Endodermal cell (in vitro differentiated cells): ENCODE measurements around the gene STX3. TPM values are rescaled to one million over a fixed set of nuclear protein-coding genes. Genes with fewer than 3 reads are reported as not detected.

Experiments used
- DNase-seq: peaks from one replicate; pipeline ENCODE4 v3.0.0-alpha.2; 2017
- H3K27ac ChIP-seq: 2 replicates; pipeline ENCODE4 v1.5.1; 2013; ENCODE audit warnings: mild to moderate bottlenecking, low read depth, low read length, moderate library complexity
- H3K27me3 ChIP-seq: 2 replicates; pipeline ENCODE4 v1.6.1; 2013; ENCODE audit warnings: mild to moderate bottlenecking, low read length, moderate library complexity; ENCODE audit not compliant: insufficient read depth, control insufficient read depth, poor library complexity, severe bottlenecking
- H3K36me3 ChIP-seq: 2 replicates; pipeline ENCODE4 v1.7.0; 2013; ENCODE audit warnings: mild to moderate bottlenecking, low read length, moderate library complexity; ENCODE audit not compliant: control insufficient read depth, insufficient read depth
- H3K4me1 ChIP-seq: one replicate; pipeline ENCODE4 v1.7.0; 2013; ENCODE audit warnings: low read length; ENCODE audit not compliant: control insufficient read depth, insufficient read depth
- H3K4me3 ChIP-seq: 2 replicates; pipeline ENCODE4 v1.5.1; 2013; ENCODE audit warnings: mild to moderate bottlenecking, low read length, moderate library complexity
- H3K9ac ChIP-seq: 2 replicates; pipeline ENCODE4 v1.6.1; 2013; ENCODE audit warnings: mild to moderate bottlenecking, low read length, moderate library complexity; ENCODE audit not compliant: poor library complexity, severe bottlenecking; ENCODE audit errors: extremely low read depth
- H3K9me3 ChIP-seq: 2 replicates; pipeline ENCODE4 v1.6.1; 2013; ENCODE audit warnings: mild to moderate bottlenecking, low read length, moderate library complexity; ENCODE audit not compliant: control insufficient read depth
- H3K27ac Mint-ChIP-seq: 2 replicates; pipeline ENCODE4 v1.8.0; 2020; ENCODE audit warnings: mixed read lengths
- H3K27me3 Mint-ChIP-seq: 2 replicates; pipeline ENCODE4 v1.8.0; 2021; ENCODE audit warnings: mild to moderate bottlenecking, mixed read lengths; ENCODE audit not compliant: insufficient read depth
- H3K36me3 Mint-ChIP-seq: 2 replicates; pipeline ENCODE4 v1.8.0; 2020; ENCODE audit warnings: low read depth, mixed read lengths
- H3K4me1 Mint-ChIP-seq: 2 replicates; pipeline ENCODE4 v1.8.0; 2020; ENCODE audit warnings: mixed read lengths
- H3K4me3 Mint-ChIP-seq: 2 replicates; pipeline ENCODE4 v1.8.0; 2020; ENCODE audit warnings: mild to moderate bottlenecking, moderate library complexity, mixed read lengths
- H3K9me3 Mint-ChIP-seq: 2 replicates; pipeline ENCODE4 v1.8.0; 2020; ENCODE audit warnings: mild to moderate bottlenecking, mixed read lengths
- WGBS, 2 experiments: methylation state at CpG; one replicate each; pipeline versions ENCODE4 v1.1.5 to v1.1.7; 2013; ENCODE audit warnings: missing lambda C conversion rate in 2 of 2, mixed read lengths in 1 of 2; ENCODE audit not compliant: insufficient coverage in 1 of 2, insufficient read length in 1 of 2; 5-methylcytosine and 5-hydroxymethylcytosine counted together
- total RNA-seq, 2 donors: library from RNA; stranded (reverse); fragmentation: NEBNext Ultra II Directional in 1 of 2; extraction: Animal tissue kit (Norgen Biotek cat#: 25700) in 1 of 2; gene quantifications; 2 replicates in 1 of 2; 3 replicates in 1 of 2; pipeline ENCODE4 v1.2.1, GENCODE V29; 2021
- TF ChIP-seq, protein P1 (sequence below): fragments of 200-600 bp; sonication (generic); conservative IDR thresholded peaks from 2 replicates; pipeline ENCODE4 v1.5.0; 2021; ENCODE audit warnings: antibody characterized with exemption, mild to moderate bottlenecking

The STX3 gene
- total RNA-seq, 2 donors from 2014 or later = 119 to 160 TPM

- Histone ChIP-seq H3K4me1 (no peaks in the 10 kb centered on the region), H3K27ac (no peak overlapping the region), H3K9ac (no peak overlapping the region), H3K4me3 (no peak overlapping the region), H3K9me3 (no peaks in the 10 kb centered on the region), H3K27me3 (no peaks in the 10 kb centered on the region), H3K36me3 (no peaks in the 10 kb centered on the region)
- 89% methylated on average over 1 of the region's 1 CpG; no CpG with 5 or more reads in 1 of the 2 experiments for WGBS, 2 experiments
- Mint-ChIP-seq H3K27me3 (no peaks in the 10 kb centered on the region), H3K36me3 (no peaks in the 10 kb centered on the region), H3K4me1 (no peaks in the 10 kb centered on the region), H3K4me3 (no peak overlapping the region), H3K9me3 (no peaks in the 10 kb centered on the region), H3K27ac (no peak overlapping the region)
- no peak for DNase-seq
- TF ChIP-seq, protein P1, sequence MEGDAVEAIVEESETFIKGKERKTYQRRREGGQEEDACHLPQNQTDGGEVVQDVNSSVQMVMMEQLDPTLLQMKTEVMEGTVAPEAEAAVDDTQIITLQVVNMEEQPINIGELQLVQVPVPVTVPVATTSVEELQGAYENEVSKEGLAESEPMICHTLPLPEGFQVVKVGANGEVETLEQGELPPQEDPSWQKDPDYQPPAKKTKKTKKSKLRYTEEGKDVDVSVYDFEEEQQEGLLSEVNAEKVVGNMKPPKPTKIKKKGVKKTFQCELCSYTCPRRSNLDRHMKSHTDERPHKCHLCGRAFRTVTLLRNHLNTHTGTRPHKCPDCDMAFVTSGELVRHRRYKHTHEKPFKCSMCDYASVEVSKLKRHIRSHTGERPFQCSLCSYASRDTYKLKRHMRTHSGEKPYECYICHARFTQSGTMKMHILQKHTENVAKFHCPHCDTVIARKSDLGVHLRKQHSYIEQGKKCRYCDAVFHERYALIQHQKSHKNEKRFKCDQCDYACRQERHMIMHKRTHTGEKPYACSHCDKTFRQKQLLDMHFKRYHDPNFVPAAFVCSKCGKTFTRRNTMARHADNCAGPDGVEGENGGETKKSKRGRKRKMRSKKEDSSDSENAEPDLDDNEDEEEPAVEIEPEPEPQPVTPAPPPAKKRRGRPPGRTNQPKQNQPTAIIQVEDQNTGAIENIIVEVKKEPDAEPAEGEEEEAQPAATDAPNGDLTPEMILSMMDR = no peak
Observed at GRCh38 chr11:59727426-59727825, 27.8 kb upstream of the STX3 start.

- no peaks in the 10 kb centered on the region for H3K4me1 Mint-ChIP-seq
- TF ChIP-seq, protein P1 = no peak
Observed at GRCh38 chr11:59728154-59728553, 27.0 kb upstream of the STX3 start.

GRCh38 chr11:59728913-59729312 is 26.3 kb upstream of the STX3 start:
- Mint-ChIP-seq H3K27ac (no peak overlapping the region), H3K4me3 (no peak overlapping the region), H3K4me1 (no peaks in the 10 kb centered on the region), H3K36me3 (no peaks in the 10 kb centered on the region), H3K9me3 (no peaks in the 10 kb centered on the region), H3K27me3 (no peaks in the 10 kb centered on the region)
- Histone ChIP-seq H3K4me3 (no peak overlapping the region), H3K27ac (no peak overlapping the region), H3K36me3 (no peaks in the 10 kb centered on the region), H3K4me1 (no peaks in the 10 kb centered on the region), H3K9ac (no peak overlapping the region), H3K9me3 (peaks cover 7% of the 10 kb centered on the region), H3K27me3 (no peaks in the 10 kb centered on the region)
- TF ChIP-seq, protein P1 = no peak
- DNase-seq = no peak
- 88% methylated on average over 1 of the region's 1 CpG; no CpG with 5 or more reads in 1 of the 2 experiments for WGBS, 2 experiments

More at GRCh38 chr11:59728154-59728553, 27.0 kb upstream of the STX3 start:
- no peak overlapping the region for H3K4me3 Mint-ChIP-seq
- Histone ChIP-seq H3K27me3 (no peaks in the 10 kb centered on the region), H3K9ac (no peak overlapping the region), H3K4me3 (no peak overlapping the region), H3K27ac (no peak overlapping the region), H3K36me3 (no peaks in the 10 kb centered on the region), H3K4me1 (no peaks in the 10 kb centered on the region), H3K9me3 (peaks cover under 1% of the 10 kb centered on the region)
- DNase-seq = no peak
- no peaks in the 10 kb centered on the region for H3K36me3 Mint-ChIP-seq
- no peaks in the 10 kb centered on the region for H3K27me3 Mint-ChIP-seq
- H3K27ac Mint-ChIP-seq = no peak overlapping the region
- 86 to 88% methylated on average over 3 of the region's 3 CpGs for WGBS, 2 experiments
- no peaks in the 10 kb centered on the region for H3K9me3 Mint-ChIP-seq
